22Rv1 (cell line): ENCODE results near the gene KRT38.

Experiments used
- ZFX ChIP-seq: fragments of 450-650 bp; IDR thresholded peaks from 2 replicates; pipeline ENCODE4 v1.6.1; 2017; ENCODE audit warnings: antibody characterized with exemption, borderline replicate concordance
- TF ChIP-seq, protein P1 (sequence below): fragments of 450-650 bp; IDR thresholded peaks from 2 replicates; pipeline ENCODE4 v1.5.1; 2017; ENCODE audit warnings: mild to moderate bottlenecking

GRCh38 chr17:41464173-41464572 lies 23.4 kb upstream of the KRT38 start:
- TF ChIP-seq, protein P1, sequence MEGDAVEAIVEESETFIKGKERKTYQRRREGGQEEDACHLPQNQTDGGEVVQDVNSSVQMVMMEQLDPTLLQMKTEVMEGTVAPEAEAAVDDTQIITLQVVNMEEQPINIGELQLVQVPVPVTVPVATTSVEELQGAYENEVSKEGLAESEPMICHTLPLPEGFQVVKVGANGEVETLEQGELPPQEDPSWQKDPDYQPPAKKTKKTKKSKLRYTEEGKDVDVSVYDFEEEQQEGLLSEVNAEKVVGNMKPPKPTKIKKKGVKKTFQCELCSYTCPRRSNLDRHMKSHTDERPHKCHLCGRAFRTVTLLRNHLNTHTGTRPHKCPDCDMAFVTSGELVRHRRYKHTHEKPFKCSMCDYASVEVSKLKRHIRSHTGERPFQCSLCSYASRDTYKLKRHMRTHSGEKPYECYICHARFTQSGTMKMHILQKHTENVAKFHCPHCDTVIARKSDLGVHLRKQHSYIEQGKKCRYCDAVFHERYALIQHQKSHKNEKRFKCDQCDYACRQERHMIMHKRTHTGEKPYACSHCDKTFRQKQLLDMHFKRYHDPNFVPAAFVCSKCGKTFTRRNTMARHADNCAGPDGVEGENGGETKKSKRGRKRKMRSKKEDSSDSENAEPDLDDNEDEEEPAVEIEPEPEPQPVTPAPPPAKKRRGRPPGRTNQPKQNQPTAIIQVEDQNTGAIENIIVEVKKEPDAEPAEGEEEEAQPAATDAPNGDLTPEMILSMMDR = no peak
- no peak for TF ChIP-seq ZFX
